Measurements from ENCODE around the gene MRPL45. TPM values are rescaled to one million over a fixed set of nuclear protein-coding genes. Genes with fewer than 3 reads are reported as not detected.

MRPL45 gene
- total and polyA plus RNA-seq, 2 donors (not counting 3 experiments of a cell fraction or from before 2014, with no cell fraction given), result 41.2 to 45.5 TPM

GRCh38 chr17:38352245-38353085, 55.5 kb downstream of the MRPL45 start:
- H3K9me1 ChIP-seq (replicated peaks; ENCODE audit: control insufficient read depth, extremely low read depth, insufficient read depth, low read length), result no peaks in the 10 kb centered on the region
- no peak overlapping the region for H3K27ac ChIP-seq (ENCODE audit: insufficient read depth, low read depth, low read length)
- H3K4me1 ChIP-seq (ENCODE audit: control insufficient read depth, extremely low read depth, insufficient read depth, low read length), result peaks cover 8% of the 10 kb centered on the region
- TF ChIP-seq POLR2A (IDR thresholded peaks at IDR 0.05; ENCODE audit: low read depth, low read length) (no peak), EZH2 (IDR thresholded peaks at IDR 0.05; ENCODE audit: borderline replicate concordance, low read depth, low read length, severe bottlenecking) (no peak), GATA2 (IDR thresholded peaks at IDR 0.05; ENCODE audit: insufficient read depth, insufficient read length, low read depth, low read length) (no peak)
- TF ChIP-seq, protein P1, sequence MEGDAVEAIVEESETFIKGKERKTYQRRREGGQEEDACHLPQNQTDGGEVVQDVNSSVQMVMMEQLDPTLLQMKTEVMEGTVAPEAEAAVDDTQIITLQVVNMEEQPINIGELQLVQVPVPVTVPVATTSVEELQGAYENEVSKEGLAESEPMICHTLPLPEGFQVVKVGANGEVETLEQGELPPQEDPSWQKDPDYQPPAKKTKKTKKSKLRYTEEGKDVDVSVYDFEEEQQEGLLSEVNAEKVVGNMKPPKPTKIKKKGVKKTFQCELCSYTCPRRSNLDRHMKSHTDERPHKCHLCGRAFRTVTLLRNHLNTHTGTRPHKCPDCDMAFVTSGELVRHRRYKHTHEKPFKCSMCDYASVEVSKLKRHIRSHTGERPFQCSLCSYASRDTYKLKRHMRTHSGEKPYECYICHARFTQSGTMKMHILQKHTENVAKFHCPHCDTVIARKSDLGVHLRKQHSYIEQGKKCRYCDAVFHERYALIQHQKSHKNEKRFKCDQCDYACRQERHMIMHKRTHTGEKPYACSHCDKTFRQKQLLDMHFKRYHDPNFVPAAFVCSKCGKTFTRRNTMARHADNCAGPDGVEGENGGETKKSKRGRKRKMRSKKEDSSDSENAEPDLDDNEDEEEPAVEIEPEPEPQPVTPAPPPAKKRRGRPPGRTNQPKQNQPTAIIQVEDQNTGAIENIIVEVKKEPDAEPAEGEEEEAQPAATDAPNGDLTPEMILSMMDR (IDR thresholded peaks at IDR 0.05; ENCODE audit: extremely low read depth in 1 of 2, insufficient read depth in 1 of 2, low read depth in 1 of 2, low read length in 2 of 2), result no peak
- peak overlapping the region; percentile 34 for H2AFZ ChIP-seq (ENCODE audit: low read depth, low read length)
- intact Hi-C loops (cut with micrococcal nuclease), result loop anchor here (5.0 kb wide), 1 partner anchor 140 kb away; no protein-coding TSS in a partner anchor
- peaks cover 3% of the 10 kb centered on the region for H3K79me2 ChIP-seq (ENCODE audit: control insufficient read depth, insufficient read depth, low read length)
- H3K4me3 ChIP-seq (replicated peaks in 1 of 3; ENCODE audit: insufficient read depth in 1 of 3, low read depth in 1 of 3, low read length in 3 of 3), result peak overlapping the region; percentile 66 to 69 (median 69)
- H3K9me3 ChIP-seq (replicated peaks; ENCODE audit: control insufficient read depth, insufficient read depth, low read length), result no peaks in the 10 kb centered on the region
- H3K4me2 ChIP-seq (ENCODE audit: insufficient read depth, low read length), result peak overlapping the region; percentile 91
- FAIRE-seq (no peak), DNase-seq (ENCODE audit: low read depth, low spot score) (peak; percentile 44)
- no TSS peak for BruUV-seq (replicated peaks)
- no peaks in the 10 kb centered on the region for H4K20me1 ChIP-seq (replicated peaks; ENCODE audit: control insufficient read depth, extremely low read depth, insufficient read depth, low read length)
- dilution Hi-C loops (cut with MboI; ENCODE audit: extremely low pct_ligation_motif_present, low sequenced_read_pairs), result no loop called here
- H3K9ac ChIP-seq (replicated peaks; ENCODE audit: extremely low read depth, insufficient read depth, low read length), result peak overlapping the region; percentile 59
- POLR2A ChIA-PET, result interaction anchor here (0.6 kb wide), 1 partner anchor 40 kb away, joined by 3 read pairs; no protein-coding TSS in a partner anchor
- CTCF ChIA-PET, result interaction anchor here (1.0 to 4.7 kb wide), 12 partner anchors 10 to 317 kb away, joined by 3 to 57 read pairs (median 4); no protein-coding TSS in a partner anchor
- H3K36me3 ChIP-seq (ENCODE audit: control insufficient read depth in 2 of 2, extremely low read depth in 1 of 2, insufficient read depth in 2 of 2, low read length in 2 of 2), result no peaks in the 10 kb centered on the region
- H3K27me3 ChIP-seq (ENCODE audit: control insufficient read depth in 2 of 2, insufficient read depth in 2 of 2, low read length in 2 of 2), result no peaks in the 10 kb centered on the region

Measured in endothelial cell of umbilical vein (primary cell).